ENCODE results near the gene FILIP1.

DNA sequence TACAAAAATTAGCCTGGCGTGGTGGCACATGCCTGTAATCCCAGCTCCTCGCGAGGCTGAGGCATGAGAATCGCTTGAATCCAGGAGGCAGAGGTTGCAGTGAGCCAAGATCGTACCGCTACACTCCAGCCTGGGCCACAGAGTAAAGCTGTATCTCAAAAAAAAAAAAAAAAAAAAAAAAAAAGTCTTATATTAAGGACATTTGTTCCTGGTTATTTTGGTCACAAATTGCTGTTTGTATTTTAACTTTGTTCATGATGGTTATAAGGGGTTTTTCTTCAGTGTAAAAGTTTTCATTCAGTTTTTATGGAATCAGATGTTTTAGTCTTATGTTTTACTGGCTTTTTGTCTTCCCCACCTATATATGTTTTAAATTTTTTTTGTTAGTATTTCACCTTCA lies 13.9 kb downstream of the FILIP1 start:
- TF ChIP-seq CTCF (IDR thresholded peaks at IDR 0.05) (no peak), POLR2A (IDR thresholded peaks at IDR 0.05) (no peak)

Measured in upper lobe of left lung (tissue), 4 donors.